Ascending aorta (tissue), 2 donors: ENCODE data around the gene SHISAL1. TPM values are rescaled to one million over a fixed set of nuclear protein-coding genes. Genes with fewer than 3 reads are reported as not detected.

Source experiments
- DNase-seq, 2 donors: peaks; one replicate each; pipeline ENCODE4 v3.0.0-alpha.2; 2019; ENCODE audit warnings: low spot score in 2 of 2
- H3K27ac ChIP-seq, 2 donors: fragments of 200-600 bp; sonication (generic); one replicate each; pipeline ENCODE4 v1.5.1; 2016 to 2017; ENCODE audit warnings: mild to moderate bottlenecking in 1 of 2
- H3K27me3 ChIP-seq: fragments of 200-600 bp; sonication (generic); one replicate; pipeline ENCODE4 v1.5.1; 2017
- H3K36me3 ChIP-seq, 2 donors: fragments of 200-600 bp; sonication (generic); one replicate each; pipeline ENCODE4 v1.5.1; 2016
- H3K4me1 ChIP-seq, 2 donors: fragments of 200-600 bp; sonication (generic); one replicate each; pipeline ENCODE4 v1.5.1; 2016 to 2017; ENCODE audit warnings: mild to moderate bottlenecking in 1 of 2
- H3K4me3 ChIP-seq, 2 donors: fragments of 200-600 bp; sonication (generic); one replicate each; pipeline ENCODE4 v1.5.1; 2016 to 2017; ENCODE audit warnings: mild to moderate bottlenecking in 1 of 2
- H3K9me3 ChIP-seq, 2 donors: fragments of 200-600 bp; sonication (generic); one replicate each; pipeline ENCODE4 v1.5.1; 2016
- CTCF ChIP-seq, 3 experiments: fragments of 200-600 bp in 2 of 3; fragments of 450-650 bp in 1 of 3; sonication (generic) in 2 of 3; IDR thresholded peaks; one replicate each; pipeline ENCODE4 v1.5.1; 2016 to 2019; ENCODE audit warnings: antibody characterized with exemption in 3 of 3, mild to moderate bottlenecking in 1 of 3, moderate library complexity in 1 of 3
- intact Hi-C: fragments of 100-400 bp; cut with DNase I; formaldehyde crosslinking; loops from one replicate; pipeline ENCODE4 v1.15.1; 2023
- total RNA-seq: library from RNA; depleted of rRNA; stranded (reverse); fragments of >200 nt; gene quantifications from one replicate; pipeline ENCODE4 v1.1.0, GENCODE V29; 2016

SHISAL1 gene
- total RNA-seq, 1 donor from 2014 or later: 1.6 TPM

GRCh38 chr22:44256556-44257485 is 55.9 kb downstream of the SHISAL1 start:
- Histone ChIP-seq H3K27ac (no peak overlapping the region), H3K4me1 (no peaks in the 10 kb centered on the region), H3K27me3 (no peaks in the 10 kb centered on the region), H3K9me3 (no peaks in the 10 kb centered on the region), H3K4me3 (no peak overlapping the region), H3K36me3 (no peaks in the 10 kb centered on the region)
- peak in 1 of 2 donors; percentile 16 for DNase-seq
- TF ChIP-seq CTCF (IDR thresholded peaks at IDR 0.05): no peak
- intact Hi-C loops: no loop called here

DNA sequence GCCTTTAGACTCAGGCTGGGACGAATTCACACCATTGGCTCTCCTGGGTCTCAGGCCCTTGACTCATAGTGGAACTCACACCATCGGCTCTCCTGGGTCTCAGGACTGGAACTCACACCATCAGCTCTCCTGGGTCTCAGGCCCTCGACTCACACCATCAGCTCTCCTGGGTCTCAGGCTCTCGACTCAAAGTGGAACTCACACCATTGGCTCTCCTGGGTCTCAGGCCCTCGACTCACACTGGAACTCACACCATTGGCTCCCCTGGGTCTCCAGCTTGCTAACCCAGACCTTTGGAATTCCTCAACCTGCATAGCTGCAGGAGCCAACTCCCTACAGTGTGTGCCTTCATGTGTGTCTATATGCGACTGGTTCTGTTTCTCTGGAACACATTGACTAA is 56.7 kb downstream of the SHISAL1 start:
- no peaks in the 10 kb centered on the region for H3K9me3 ChIP-seq
- no peak overlapping the region for H3K27ac ChIP-seq
- no peaks in the 10 kb centered on the region for H3K27me3 ChIP-seq
- peak in 1 of 2 donors; percentile 19 for DNase-seq
- no peaks in the 10 kb centered on the region for H3K4me1 ChIP-seq
- H3K4me3 ChIP-seq: no peak overlapping the region
- intact Hi-C loops: no loop called here
- TF ChIP-seq CTCF (IDR thresholded peaks at IDR 0.05): no peak
- no peaks in the 10 kb centered on the region for H3K36me3 ChIP-seq

DNA sequence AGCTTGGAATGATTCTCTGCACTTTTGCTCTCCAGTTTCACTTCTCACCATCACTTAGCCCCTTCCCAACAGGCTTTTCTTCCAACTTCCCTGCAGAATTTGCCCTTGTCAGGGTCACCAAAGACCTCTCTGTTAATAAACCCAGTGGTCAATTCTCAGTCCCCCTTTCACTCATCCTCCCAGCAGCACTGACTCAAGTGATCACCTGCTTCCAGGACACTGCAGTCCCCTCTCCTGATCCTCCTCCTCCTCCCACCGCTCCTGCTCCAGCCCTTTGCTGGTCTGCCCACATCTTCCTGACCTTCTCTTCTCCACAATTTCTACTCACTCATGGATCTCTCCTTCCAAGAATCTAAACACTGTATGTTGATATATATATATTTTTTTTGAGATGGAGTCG is 57.9 kb downstream of the SHISAL1 start:
- Histone ChIP-seq H3K36me3 (no peaks in the 10 kb centered on the region), H3K4me1 (no peaks in the 10 kb centered on the region), H3K4me3 (no peak overlapping the region), H3K27me3 (no peaks in the 10 kb centered on the region), H3K27ac (no peak overlapping the region), H3K9me3 (peaks cover 4% of the 10 kb centered on the region in 2 donors)
- intact Hi-C loops: no loop called here
- no peak for DNase-seq
- no peak for TF ChIP-seq CTCF (IDR thresholded peaks at IDR 0.05)

- Histone ChIP-seq H3K4me1 (no peaks in the 10 kb centered on the region), H3K27ac (no peak overlapping the region), H3K36me3 (no peaks in the 10 kb centered on the region), H3K27me3 (no peaks in the 10 kb centered on the region), H3K4me3 (no peak overlapping the region), H3K9me3 (peaks cover 4 to 6% of the 10 kb centered on the region in 2 donors)
- DNase-seq: peak in 1 of 2 donors; percentile 59
- no peak for TF ChIP-seq CTCF (IDR thresholded peaks at IDR 0.05)
- intact Hi-C loops: no loop called here
These were observed 63.2 kb downstream of the SHISAL1 start for GRCh38 chr22:44249376-44250147.

DNA sequence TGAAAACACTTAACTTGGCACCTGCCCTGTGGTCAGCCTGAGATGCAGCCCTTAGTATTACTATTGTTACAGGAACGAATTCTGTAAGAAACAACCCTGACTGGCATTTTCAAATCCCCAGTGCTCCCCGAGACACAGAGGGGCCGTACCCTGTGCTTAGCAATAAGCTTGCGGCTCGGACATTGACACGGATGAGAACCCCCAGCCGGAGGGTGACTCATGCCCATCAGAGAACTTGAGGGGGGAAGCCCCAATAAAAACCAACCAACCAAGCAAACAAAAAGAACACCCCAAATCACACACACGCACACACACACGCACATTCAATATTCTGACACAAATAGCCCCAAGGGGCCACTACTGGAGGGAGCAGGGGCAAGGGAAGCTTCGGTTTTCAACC is 63.8 kb downstream of the SHISAL1 start:
- DNase-seq: peak in 1 of 2 donors; percentile 30
- H3K27me3 ChIP-seq: no peaks in the 10 kb centered on the region
- no peak for TF ChIP-seq CTCF (IDR thresholded peaks at IDR 0.05)
- intact Hi-C loops: no loop called here
- H3K4me3 ChIP-seq: no peak overlapping the region
- no peaks in the 10 kb centered on the region for H3K4me1 ChIP-seq
- no peak overlapping the region for H3K27ac ChIP-seq
- peaks cover 4 to 6% of the 10 kb centered on the region in 2 donors for H3K9me3 ChIP-seq
- H3K36me3 ChIP-seq: no peaks in the 10 kb centered on the region
